ENCODE results near the gene CD300LG.

CD300LG gene

GRCh38 chr17:43907998-43908721 lies 61.2 kb downstream of the CD300LG start:
- DNase-seq: no peak

- DNase-seq: no peak
These were observed 62.7 kb downstream of the CD300LG start for GRCh38 chr17:43909537-43910231.

- DNase-seq: no peak
These were observed 64.9 kb downstream of the CD300LG start for GRCh38 chr17:43911904-43912303.

GRCh38 chr17:43912635-43913304 lies 65.8 kb downstream of the CD300LG start:
- no peak for DNase-seq
